HEK293T (cell line): ENCODE measurements around the gene SCGB3A1.

Experiments
- CTCF ChIA-PET: fragments of 350-600 bp; formaldehyde crosslinking; extraction: SDS; loops from one replicate; lab custom pipeline; 2021; ENCODE audit warnings: antibody characterized with exemption, inconsistent platforms; lab: Yijun Ruan, JAX
- POLR2A ChIA-PET: fragments of 350-600 bp; formaldehyde crosslinking; extraction: SDS; loops from one replicate; lab custom pipeline; 2020; ENCODE audit warnings: antibody characterized with exemption, inconsistent platforms; lab: Yijun Ruan, JAX
- DNase-seq: peaks from one replicate; pipeline ENCODE4 v3.0.0; 2012; ENCODE audit warnings: mixed read lengths; ENCODE audit errors: extremely low spot score
- ARNT ChIP-seq: fragments of 450-650 bp; IDR thresholded peaks from 2 replicates; pipeline ENCODE4 v1.6.1; 2017; ENCODE audit warnings: mild to moderate bottlenecking
- BHLHE40 ChIP-seq: fragments of 450-650 bp; IDR thresholded peaks from 2 replicates; pipeline ENCODE4 v1.6.1; 2016; ENCODE audit warnings: mild to moderate bottlenecking, moderate library complexity, borderline replicate concordance
- CTBP1 ChIP-seq: fragments of 450-650 bp; IDR thresholded peaks from 2 replicates; pipeline ENCODE4 v1.6.1; 2016; ENCODE audit warnings: borderline replicate concordance
- ELF4 ChIP-seq: fragments of 450-650 bp; IDR thresholded peaks from 2 replicates; pipeline ENCODE4 v1.6.1; 2017; ENCODE audit warnings: antibody characterized with exemption
- FOXA1 ChIP-seq: fragments of 450-650 bp; IDR thresholded peaks from 2 replicates; pipeline ENCODE4 v1.6.1; 2016; ENCODE audit warnings: mild to moderate bottlenecking
- FOXK2 ChIP-seq: fragments of 450-650 bp; IDR thresholded peaks from 2 replicates; pipeline ENCODE4 v1.6.1; 2016; ENCODE audit warnings: mild to moderate bottlenecking
- FOXM1 ChIP-seq: fragments of 450-650 bp; IDR thresholded peaks from 2 replicates; pipeline ENCODE4 v1.6.1; 2017; ENCODE audit warnings: mild to moderate bottlenecking, borderline replicate concordance
- HDGF ChIP-seq: fragments of 450-650 bp; IDR thresholded peaks from 2 replicates; pipeline ENCODE4 v1.6.1; 2017; ENCODE audit warnings: antibody characterized with exemption, borderline replicate concordance
- L3MBTL2 ChIP-seq: fragments of 450-650 bp; conservative IDR thresholded peaks from 2 replicates; pipeline ENCODE4 v1.6.1; 2016; ENCODE audit warnings: mild to moderate bottlenecking
- LEF1 ChIP-seq: fragments of 450-650 bp; IDR thresholded peaks from 2 replicates; pipeline ENCODE4 v1.6.1; 2017; ENCODE audit warnings: mild to moderate bottlenecking, borderline replicate concordance
- NFRKB ChIP-seq: fragments of 450-650 bp; IDR thresholded peaks from 2 replicates; pipeline ENCODE4 v1.6.1; 2016; ENCODE audit warnings: mild to moderate bottlenecking, moderate library complexity
- SP1 ChIP-seq: fragments of 450-650 bp; IDR thresholded peaks from 2 replicates; pipeline ENCODE4 v1.6.1; 2017
- SUZ12 ChIP-seq: fragments of 450-650 bp; IDR thresholded peaks from 2 replicates; pipeline ENCODE4 v1.6.1; 2016; ENCODE audit warnings: mild to moderate bottlenecking
- TARDBP ChIP-seq: fragments of 450-650 bp; IDR thresholded peaks from 2 replicates; pipeline ENCODE4 v1.6.1; 2016
- ZNF384 ChIP-seq: fragments of 450-650 bp; IDR thresholded peaks from 2 replicates; pipeline ENCODE4 v1.6.1; 2016
- TF ChIP-seq, protein P1 (sequence below): fragments of 450-650 bp; IDR thresholded peaks from 2 replicates; pipeline ENCODE4 v1.6.1; 2016

SCGB3A1 gene

DNA sequence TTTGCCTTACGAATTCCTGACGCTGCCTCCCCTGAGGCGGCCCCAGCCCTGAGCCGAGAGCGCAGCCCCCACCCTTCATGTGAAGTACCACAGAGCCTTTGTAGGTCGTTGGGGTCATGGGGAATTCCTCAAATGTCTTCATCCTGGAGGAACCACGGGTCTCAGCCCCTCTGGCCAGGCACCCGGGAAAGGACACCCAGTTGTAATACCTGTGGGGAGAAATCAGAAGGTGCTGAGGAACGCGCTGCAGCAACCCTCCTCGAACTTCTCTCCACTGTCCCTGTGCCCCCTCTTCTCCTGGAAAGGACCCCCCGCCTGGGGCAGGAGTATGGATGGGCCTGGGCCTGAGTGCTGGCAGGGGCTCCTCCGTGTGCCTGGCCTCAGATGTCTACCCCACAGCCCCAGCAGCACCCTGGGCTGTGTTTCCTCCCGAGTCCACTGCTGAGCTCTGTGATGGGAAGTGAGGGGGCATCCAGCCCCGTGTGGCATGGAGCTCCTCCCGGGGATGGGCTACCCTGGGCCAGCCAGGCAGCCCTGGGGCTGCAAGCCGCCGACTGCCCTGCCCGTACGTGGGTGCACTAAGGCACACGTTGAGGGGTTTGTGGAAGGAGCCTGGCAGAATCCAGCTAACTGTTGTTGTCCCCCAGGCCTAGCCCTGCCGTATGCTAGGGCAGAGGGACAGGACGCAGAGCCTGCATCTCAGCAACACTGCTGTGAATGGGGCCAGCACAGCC, 18.7 kb upstream of the SCGB3A1 start:
- POLR2A ChIA-PET, result no interaction called here
- TF ChIP-seq SUZ12, result no peak
- TF ChIP-seq FOXK2, result no peak
- TF ChIP-seq L3MBTL2, result no peak
- TF ChIP-seq FOXA1, result no peak
- no peak for TF ChIP-seq LEF1
- CTCF ChIA-PET, result interaction anchor here (0.7 kb wide), 1 partner anchor 9 kb away, joined by 4 read pairs; no protein-coding TSS in a partner anchor
- DNase-seq, result no peak

DNA sequence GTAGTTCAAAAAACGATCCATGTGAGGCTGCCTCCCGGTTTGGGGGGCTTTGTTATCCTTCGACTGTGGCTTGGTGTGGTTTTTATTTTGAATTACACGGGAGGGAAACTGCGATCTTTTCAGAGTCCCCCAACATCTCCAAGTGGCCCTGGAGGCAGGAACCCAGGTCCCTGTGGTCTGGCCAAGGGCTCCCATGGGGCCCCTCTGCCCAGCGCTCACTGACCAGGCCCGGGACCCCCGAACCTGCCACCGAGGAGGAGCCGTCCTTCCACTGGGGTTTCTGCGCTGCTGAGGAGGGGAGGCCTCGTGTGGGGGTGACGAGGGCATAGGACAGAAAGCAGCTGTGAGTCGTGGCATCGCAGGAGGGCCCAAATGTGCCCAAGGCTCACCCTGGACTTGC, 18.1 kb upstream of the SCGB3A1 start:
- no peak for DNase-seq
- ChIA-PET POLR2A (no interaction called here), CTCF (interaction anchor here (0.7 kb wide), 1 partner anchor 10 kb away, joined by 4 read pairs; no protein-coding TSS in a partner anchor)

DNA sequence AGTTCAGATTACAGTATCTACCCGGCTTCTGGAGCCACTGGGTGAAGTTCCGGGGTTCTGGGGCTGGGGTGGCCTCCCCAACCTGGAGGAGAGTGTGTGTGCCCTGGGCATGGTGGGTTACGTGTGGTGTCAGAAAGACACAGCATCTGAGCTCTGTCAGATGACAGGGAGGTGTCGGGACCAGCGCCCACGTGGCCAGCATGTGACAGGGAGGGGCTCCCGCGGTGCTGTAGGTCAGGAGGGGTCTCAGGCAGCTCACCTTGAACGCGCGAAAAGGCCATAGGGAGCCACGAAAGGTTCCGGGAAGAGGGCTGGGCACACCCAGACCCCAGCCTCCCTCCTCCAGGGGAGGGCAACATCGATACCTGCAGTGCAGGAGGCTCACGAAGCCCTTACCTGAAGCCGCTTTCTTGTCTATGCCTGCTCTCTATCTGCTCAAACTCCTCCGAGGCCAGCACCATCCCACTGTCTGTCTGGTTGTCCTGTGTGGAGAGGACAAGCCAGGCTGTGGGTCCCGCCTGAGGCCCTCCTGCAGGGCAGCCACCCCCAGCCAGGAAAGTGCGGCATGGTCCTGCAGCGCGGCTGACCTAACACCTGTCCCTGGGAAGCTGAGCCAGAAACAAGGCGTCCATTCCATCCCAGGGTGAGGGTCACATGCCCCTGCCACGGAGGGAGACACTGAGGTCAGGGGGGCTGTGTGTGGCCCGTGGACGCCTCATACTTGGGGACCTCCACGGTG, 17.4 kb upstream of the SCGB3A1 start:
- POLR2A ChIA-PET, result no interaction called here
- CTCF ChIA-PET, result no interaction called here
- TF ChIP-seq CTBP1 (no peak), HDGF (no peak), NFRKB (no peak), FOXK2 (no peak), SP1 (no peak), BHLHE40 (no peak), SUZ12 (no peak), ELF4 (no peak), TARDBP (no peak), ZNF384 (no peak), FOXM1 (no peak), L3MBTL2 (no peak), FOXA1 (no peak), ARNT (no peak), LEF1 (no peak)
- TF ChIP-seq, protein P1, sequence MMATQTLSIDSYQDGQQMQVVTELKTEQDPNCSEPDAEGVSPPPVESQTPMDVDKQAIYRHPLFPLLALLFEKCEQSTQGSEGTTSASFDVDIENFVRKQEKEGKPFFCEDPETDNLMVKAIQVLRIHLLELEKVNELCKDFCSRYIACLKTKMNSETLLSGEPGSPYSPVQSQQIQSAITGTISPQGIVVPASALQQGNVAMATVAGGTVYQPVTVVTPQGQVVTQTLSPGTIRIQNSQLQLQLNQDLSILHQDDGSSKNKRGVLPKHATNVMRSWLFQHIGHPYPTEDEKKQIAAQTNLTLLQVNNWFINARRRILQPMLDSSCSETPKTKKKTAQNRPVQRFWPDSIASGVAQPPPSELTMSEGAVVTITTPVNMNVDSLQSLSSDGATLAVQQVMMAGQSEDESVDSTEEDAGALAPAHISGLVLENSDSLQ, result no peak
- no peak for DNase-seq

More for the DNA sequence above, 18.1 kb upstream of the SCGB3A1 start:
- TF ChIP-seq HDGF, result no peak
- TF ChIP-seq TARDBP, result no peak
- no peak for TF ChIP-seq BHLHE40
- TF ChIP-seq FOXM1, result no peak
- no peak for TF ChIP-seq L3MBTL2
- TF ChIP-seq FOXK2, result no peak
- TF ChIP-seq, protein P1, result no peak
- TF ChIP-seq NFRKB, result no peak
- TF ChIP-seq SP1, result no peak
- no peak for TF ChIP-seq ZNF384

DNA sequence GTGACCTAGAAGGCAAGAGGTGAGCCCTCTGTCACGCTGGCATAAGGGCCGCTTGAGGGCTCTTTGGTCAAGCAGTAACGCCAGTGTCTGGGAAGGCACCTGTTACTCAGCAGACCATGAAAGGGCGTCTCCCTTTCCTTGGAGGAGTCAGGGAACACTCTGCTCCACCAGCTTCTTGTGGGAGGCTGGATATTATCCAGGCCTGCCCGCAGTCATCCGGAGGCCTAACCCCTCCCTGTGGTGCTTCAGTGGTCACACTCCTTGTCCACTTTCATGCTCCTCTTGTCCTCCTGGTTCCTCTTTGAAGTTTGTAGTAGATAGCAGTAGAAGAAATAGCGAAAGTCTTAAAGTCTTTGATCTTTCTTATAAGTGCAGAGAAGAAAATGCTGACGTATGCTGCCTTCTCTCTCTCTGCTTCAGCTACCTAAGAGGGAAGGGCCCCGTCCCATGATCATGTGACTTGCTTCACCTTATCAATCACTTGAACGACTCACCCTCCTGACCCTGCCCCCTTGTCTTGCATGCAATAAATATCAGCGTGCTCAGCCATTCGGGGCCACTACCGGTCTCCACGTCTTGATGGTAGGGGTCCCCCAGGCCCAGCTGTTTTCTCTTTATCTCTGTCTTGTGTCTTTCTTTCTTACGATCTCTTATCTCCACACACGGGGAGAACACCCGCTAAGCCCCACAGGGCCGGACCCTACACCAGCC, 16.7 kb upstream of the SCGB3A1 start:
- ChIA-PET CTCF (interaction anchor here (0.6 to 2.0 kb wide), 2 partner anchors 11 to 842 kb away, joined by 3 to 11 read pairs; no protein-coding TSS in a partner anchor), POLR2A (no interaction called here)
- no peak for DNase-seq
- TF ChIP-seq FOXK2 (no peak), BHLHE40 (no peak), L3MBTL2 (no peak), ELF4 (no peak), FOXM1 (no peak), NFRKB (no peak), ARNT (no peak), CTBP1 (no peak), LEF1 (no peak), SP1 (no peak), ZNF384 (no peak), SUZ12 (no peak), TARDBP (no peak), HDGF (no peak)
- TF ChIP-seq, protein P1, result no peak

DNA sequence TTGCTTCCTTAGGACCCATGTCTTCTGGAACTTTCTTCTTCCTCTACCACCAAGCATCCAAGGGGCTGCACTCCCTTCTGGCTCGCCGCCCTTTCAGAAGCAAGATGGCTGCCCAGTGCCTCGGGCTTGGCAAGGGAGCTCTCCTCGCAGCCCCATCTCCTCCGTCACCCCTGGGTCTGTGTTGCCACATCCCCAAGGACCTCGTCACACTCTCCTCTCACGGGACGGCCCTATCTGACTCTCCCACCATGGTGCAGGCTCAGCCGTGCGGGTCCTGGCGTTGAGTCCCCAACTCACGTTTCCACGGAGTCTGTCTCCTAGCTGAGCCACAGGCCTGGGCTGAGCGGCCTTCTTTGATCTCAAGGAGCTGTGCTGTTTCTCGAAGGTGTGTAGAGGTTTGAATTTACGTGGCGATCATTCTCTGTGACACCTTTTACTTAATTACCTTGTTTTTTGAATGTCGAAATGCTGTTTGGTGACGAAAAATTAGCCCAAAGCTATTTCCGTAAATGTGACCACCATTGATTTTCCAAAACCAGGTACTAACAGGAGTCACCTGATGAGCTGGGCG, 15.0 kb upstream of the SCGB3A1 start:
- ChIA-PET POLR2A (interaction anchor here (1.2 kb wide), 1 partner anchor 13 kb away, joined by 10 read pairs; no protein-coding TSS in a partner anchor), CTCF (interaction anchor here (0.6 to 2.0 kb wide), 7 partner anchors 10 to 538 kb away, joined by 3 to 11 read pairs (median 3); no protein-coding TSS in a partner anchor)
- TF ChIP-seq ARNT, result no peak
- TF ChIP-seq SP1, result no peak
- TF ChIP-seq L3MBTL2, result no peak
- no peak for DNase-seq
